T-cell (primary cell): ENCODE results near the gene GLUD1. TPM values are rescaled to one million over a fixed set of nuclear protein-coding genes. Genes with fewer than 3 reads are reported as not detected.
"Not testable (repeated sequence)": the region's sequence is repeated elsewhere in the genome, so short reads cannot be mapped to it uniquely, and the experiment has no call there.

ENCODE experiments used
- ATAC-seq, 4 experiments: fragments of 200-7000 bp in 3 of 4; fragments of 150-1000 bp in 1 of 4; cut with Tn5 transposase; replicated peaks in 1 of 4; 1 replicate in 3 of 4; 2 replicates in 1 of 4; pipeline ENCODE4 v1.10.0; 2021; ENCODE audit warnings: moderate library complexity in 3 of 4, mild to moderate bottlenecking in 2 of 4, moderate number of reproducible peaks in 1 of 4
- CTCF ChIA-PET, 2 donors: fragments of 300-600 bp; sonication (Branson Sonifier 250); formaldehyde crosslinking; loops; one replicate each; lab custom pipeline; 2022; ENCODE audit warnings: antibody characterized with exemption in 2 of 2; lab: Charles Lee
- POLR2A ChIA-PET, 2 donors: fragments of 300-600 bp; sonication (Branson Sonifier 250); formaldehyde crosslinking; loops; one replicate each; lab custom pipeline; 2022; ENCODE audit warnings: antibody characterized with exemption in 2 of 2; lab: Charles Lee
- DNase-seq, 35 experiments: peaks; one replicate each; pipeline versions ENCODE4 v3.0.0 to v3.0.0-alpha.2; 2013 to 2023
- H3K27ac ChIP-seq: one replicate; pipeline ENCODE4 v1.5.1; 2013; ENCODE audit warnings: low read length
- H3K27me3 ChIP-seq, 2 experiments: replicated peaks in 1 of 2; 1 replicate in 1 of 2; 2 replicates in 1 of 2; pipeline versions ENCODE4 v1.6.1 to v1.7.0; 2013; ENCODE audit warnings: low read length in 1 of 2, mixed read lengths in 1 of 2; ENCODE audit not compliant: control insufficient read depth in 2 of 2, insufficient read depth in 2 of 2; ENCODE audit errors: extremely low read depth in 1 of 2
- H3K36me3 ChIP-seq, 2 donors: 1 replicate in 1 of 2; 2 replicates in 1 of 2; pipeline versions ENCODE4 v1.6.1 to v1.7.0; 2013; ENCODE audit warnings: low read length in 1 of 2; ENCODE audit not compliant: control insufficient read depth in 2 of 2, insufficient read depth in 1 of 2; ENCODE audit errors: extremely low read depth in 1 of 2
- H3K4me1 ChIP-seq, 2 experiments: 1 replicate in 1 of 2; 2 replicates in 1 of 2; pipeline versions ENCODE4 v1.6.1 to v1.7.0; 2013; ENCODE audit warnings: low read length in 2 of 2, mixed read lengths in 1 of 2; ENCODE audit not compliant: insufficient read depth in 2 of 2, control insufficient read depth in 1 of 2; ENCODE audit errors: extremely low read depth in 1 of 2
- H3K4me3 ChIP-seq, 2 donors: 1 replicate in 1 of 2; 2 replicates in 1 of 2; pipeline versions ENCODE4 v1.5.1 to v1.7.0; 2013; ENCODE audit warnings: mild to moderate bottlenecking in 2 of 2, low read length in 1 of 2, moderate library complexity in 1 of 2; ENCODE audit not compliant: control insufficient read depth in 1 of 2; ENCODE audit errors: extremely low read depth in 1 of 2
- H3K9me3 ChIP-seq: 2 replicates; pipeline ENCODE4 v1.7.0; 2013
- H3K27ac Mint-ChIP-seq, 2 donors: one replicate each; pipeline ENCODE4 v1.8.0; 2020 to 2021; ENCODE audit warnings: mild to moderate bottlenecking in 2 of 2, mixed read lengths in 2 of 2
- H3K27me3 Mint-ChIP-seq, 2 donors: one replicate each; pipeline ENCODE4 v1.8.0; 2021 to 2022; ENCODE audit warnings: mixed read lengths in 2 of 2
- H3K36me3 Mint-ChIP-seq: one replicate; pipeline ENCODE4 v1.8.0; 2021; ENCODE audit warnings: mixed read lengths
- H3K4me1 Mint-ChIP-seq, 3 donors: one replicate each; pipeline ENCODE4 v1.8.0; 2020 to 2022; ENCODE audit warnings: mixed read lengths in 3 of 3, mild to moderate bottlenecking in 1 of 3
- H3K4me3 Mint-ChIP-seq, 3 donors: one replicate each; pipeline ENCODE4 v1.8.0; 2020 to 2022; ENCODE audit warnings: mild to moderate bottlenecking in 3 of 3, mixed read lengths in 3 of 3, moderate library complexity in 3 of 3
- H3K9me3 Mint-ChIP-seq, 3 donors: one replicate each; pipeline ENCODE4 v1.8.0; 2020 to 2022; ENCODE audit warnings: mixed read lengths in 3 of 3
- WGBS: methylation state at CpG from one replicate; pipeline ENCODE4 v1.1.5; 2013; ENCODE audit warnings: missing lambda C conversion rate; ENCODE audit not compliant: insufficient coverage; 5-methylcytosine and 5-hydroxymethylcytosine counted together
- total RNA-seq, 35 experiments: library from RNA in 6 of 35; stranded (reverse) in 6 of 35; fragments of 120-200 nt in 1 of 35; gene quantifications; one replicate each; pipeline versions ENCODE4 v1.2.1 to v1.2.4 and lab custom pipeline; 2013 to 2026

Gene GLUD1
- total RNA-seq, 5 donors from 2014 or later (not counting 1 experiment from before 2014, with no cell fraction given) = 71.0 to 89.2 (median 82.9) TPM

DNA sequence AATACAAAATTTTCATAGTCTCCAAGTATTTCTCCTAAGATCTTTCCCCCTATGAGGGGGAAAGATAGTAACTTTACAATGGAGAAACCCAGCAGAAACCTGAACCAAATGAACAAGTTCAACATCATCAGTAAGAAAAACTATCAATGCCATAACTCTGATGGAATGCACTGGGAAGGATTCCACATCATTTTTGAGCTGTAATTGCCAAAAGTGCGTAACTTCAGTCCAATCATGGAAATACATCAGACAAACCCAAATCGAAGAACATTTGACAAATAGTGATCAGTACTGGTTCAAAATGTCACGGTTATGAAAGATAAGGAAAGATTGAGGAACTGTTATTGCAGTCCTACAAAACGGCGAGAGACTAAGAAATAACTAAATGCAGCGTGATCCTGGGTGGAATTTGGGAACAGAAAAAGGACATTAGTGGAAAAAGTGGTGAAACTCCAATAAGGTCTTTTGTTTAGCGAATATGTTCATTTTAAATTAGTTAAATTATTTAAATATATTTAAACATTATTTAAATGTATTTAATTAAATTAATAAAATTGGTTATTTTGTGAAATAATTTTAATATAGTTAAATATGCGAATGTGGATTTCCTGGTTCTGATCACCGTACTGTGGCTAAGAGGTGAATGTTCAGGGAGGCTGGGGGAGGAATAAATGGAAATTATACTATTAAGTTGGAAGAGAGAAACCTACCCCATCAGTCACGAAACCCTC, 79.5 kb downstream of the GLUD1 start:
- H3K9me3 ChIP-seq, H3K27ac ChIP-seq, H3K36me3 ChIP-seq, CTCF ChIA-PET, POLR2A ChIA-PET, H3K9me3 Mint-ChIP-seq, H3K27me3 ChIP-seq, H3K36me3 Mint-ChIP-seq, H3K4me3 ChIP-seq, DNase-seq, H3K4me1 Mint-ChIP-seq, H3K27me3 Mint-ChIP-seq, H3K4me3 Mint-ChIP-seq, ATAC-seq, H3K4me1 ChIP-seq, H3K27ac Mint-ChIP-seq: not testable (repeated sequence)
- no CpG with 5 or more reads among the region's 10 CpGs for WGBS

DNA sequence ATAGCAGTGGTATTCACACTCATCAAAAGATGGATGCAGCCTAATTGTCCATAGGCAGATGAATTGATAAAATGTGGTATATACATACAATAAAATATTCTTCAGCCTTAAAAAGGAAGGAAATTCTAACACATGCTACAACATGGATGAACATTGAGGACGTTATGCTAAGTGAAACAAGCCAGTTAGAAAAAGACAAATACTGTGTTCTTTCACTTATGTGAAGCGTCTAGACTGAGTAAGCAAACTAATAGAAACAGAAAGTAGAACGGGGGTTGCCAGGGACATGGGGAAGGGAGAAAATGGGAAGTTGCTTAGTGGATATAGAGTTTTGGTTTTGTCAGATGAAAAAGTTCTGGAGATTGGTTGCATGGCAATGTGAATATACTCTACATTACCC, 81.1 kb downstream of the GLUD1 start:
- H3K4me1 Mint-ChIP-seq, H3K4me1 ChIP-seq, H3K9me3 Mint-ChIP-seq, POLR2A ChIA-PET, H3K27me3 ChIP-seq, DNase-seq, ATAC-seq, H3K36me3 ChIP-seq, H3K36me3 Mint-ChIP-seq, H3K27ac Mint-ChIP-seq, H3K4me3 ChIP-seq, H3K9me3 ChIP-seq, H3K27ac ChIP-seq, H3K27me3 Mint-ChIP-seq, CTCF ChIA-PET, H3K4me3 Mint-ChIP-seq: not testable (repeated sequence)
- no CpG with 5 or more reads among the region's 3 CpGs for WGBS

DNA sequence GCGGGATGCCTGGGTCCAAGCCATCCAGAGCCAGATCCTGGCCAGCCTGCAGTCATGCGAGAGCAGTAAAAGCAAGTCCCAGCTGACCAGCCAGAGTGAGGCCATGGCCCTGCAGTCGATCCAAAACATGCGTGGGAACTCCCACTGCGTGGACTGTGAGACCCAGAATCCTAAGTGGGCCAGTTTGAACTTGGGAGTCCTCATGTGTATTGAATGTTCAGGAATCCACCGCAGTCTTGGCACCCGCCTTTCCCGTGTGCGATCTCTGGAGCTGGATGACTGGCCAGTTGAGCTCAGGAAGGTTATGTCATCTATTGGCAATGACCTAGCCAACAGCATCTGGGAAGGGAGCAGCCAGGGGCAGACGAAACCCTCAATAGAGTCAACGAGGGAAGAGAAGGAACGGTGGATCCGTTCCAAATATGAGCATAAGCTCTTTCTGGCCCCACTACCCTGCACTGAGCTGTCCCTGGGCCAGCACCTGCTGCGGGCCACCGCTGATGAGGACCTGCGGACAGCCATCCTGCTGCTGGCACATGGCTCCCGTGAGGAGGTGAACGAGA, 85.4 kb downstream of the GLUD1 start:
- H3K4me1 Mint-ChIP-seq, H3K4me3 Mint-ChIP-seq, H3K36me3 ChIP-seq, H3K27me3 Mint-ChIP-seq, DNase-seq, H3K9me3 ChIP-seq, CTCF ChIA-PET, ATAC-seq, H3K9me3 Mint-ChIP-seq, POLR2A ChIA-PET, H3K27ac Mint-ChIP-seq, H3K4me3 ChIP-seq, H3K27ac ChIP-seq, H3K27me3 ChIP-seq, H3K4me1 ChIP-seq, H3K36me3 Mint-ChIP-seq: not testable (repeated sequence)
- 84% methylated on average over 5 of the region's 18 CpGs for WGBS

DNA sequence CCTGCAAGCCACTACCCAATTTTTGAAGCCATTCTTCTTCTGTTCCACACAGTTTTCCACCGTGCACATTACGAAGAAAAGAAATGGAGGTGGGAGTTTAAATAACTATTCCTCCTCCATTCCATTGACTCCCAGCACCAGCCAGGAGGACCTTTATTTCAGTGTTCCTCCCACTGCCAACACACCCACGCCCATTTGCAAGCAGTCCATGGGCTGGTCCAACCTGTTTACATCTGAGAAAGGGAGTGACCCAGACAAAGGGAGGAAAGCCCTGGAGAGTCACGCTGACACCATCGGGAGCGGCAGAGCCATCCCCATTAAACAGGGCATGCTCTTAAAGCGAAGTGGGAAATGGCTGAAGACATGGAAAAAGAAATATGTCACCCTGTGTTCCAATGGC, 86.3 kb downstream of the GLUD1 start:
- not testable (repeated sequence) for ATAC-seq, H3K27me3 ChIP-seq, H3K36me3 Mint-ChIP-seq

DNA sequence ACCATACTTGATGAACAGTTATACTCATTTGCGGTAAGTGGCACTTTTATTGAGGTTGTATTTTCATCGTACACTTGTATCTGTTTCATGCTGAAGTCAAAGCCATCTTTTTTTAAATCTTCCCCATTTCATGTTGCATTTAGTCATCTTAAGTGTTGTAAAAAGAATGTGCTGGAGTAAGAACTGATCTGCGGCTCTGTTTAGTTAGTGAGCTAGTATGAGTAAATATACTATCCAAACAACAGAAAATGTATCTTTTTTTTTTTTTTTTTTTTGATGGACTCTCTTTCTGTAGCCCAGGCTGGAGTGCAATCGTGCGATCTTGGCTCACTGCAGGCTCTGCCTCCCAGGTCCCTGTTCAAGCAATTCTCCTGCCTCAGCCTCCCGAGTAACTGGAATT, 87.0 kb downstream of the GLUD1 start:
- H3K27ac ChIP-seq, DNase-seq, CTCF ChIA-PET, POLR2A ChIA-PET, H3K4me3 Mint-ChIP-seq, ATAC-seq, H3K36me3 ChIP-seq, H3K4me1 Mint-ChIP-seq, H3K27me3 ChIP-seq, H3K4me3 ChIP-seq, H3K36me3 Mint-ChIP-seq, H3K27ac Mint-ChIP-seq, H3K9me3 ChIP-seq, H3K9me3 Mint-ChIP-seq, H3K27me3 Mint-ChIP-seq, H3K4me1 ChIP-seq: not testable (repeated sequence)
- WGBS = no CpG with 5 or more reads among the region's 6 CpGs

More for the DNA sequence above, 86.3 kb downstream of the GLUD1 start:
- POLR2A ChIA-PET, H3K27ac Mint-ChIP-seq, H3K9me3 ChIP-seq, CTCF ChIA-PET, H3K27me3 Mint-ChIP-seq, DNase-seq, H3K36me3 ChIP-seq, H3K9me3 Mint-ChIP-seq, H3K4me1 ChIP-seq, H3K4me3 ChIP-seq, H3K27ac ChIP-seq, H3K4me1 Mint-ChIP-seq, H3K4me3 Mint-ChIP-seq: not testable (repeated sequence)
- 43% methylated on average over 1 of the region's 7 CpGs for WGBS

DNA sequence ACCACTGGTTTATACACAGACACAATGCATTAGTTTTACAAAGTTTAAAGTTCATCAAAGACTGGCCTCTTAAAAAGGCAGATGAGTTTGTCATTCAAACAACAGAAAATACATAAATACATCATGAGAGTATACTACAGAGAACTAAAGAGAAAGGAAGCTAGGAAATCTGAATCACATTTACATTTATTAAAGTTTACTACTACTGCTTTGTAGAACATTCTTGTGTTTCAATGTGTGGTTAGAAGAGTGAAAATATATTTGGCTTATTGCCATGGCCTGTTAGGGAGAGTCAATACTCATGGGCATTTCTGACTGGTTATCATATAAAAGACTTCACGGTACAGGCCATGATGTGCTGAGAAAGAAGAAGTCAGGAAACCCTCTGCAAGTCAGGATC, 87.5 kb downstream of the GLUD1 start:
- CTCF ChIA-PET = interaction anchor here in 1 of 2 donors (0.6 kb wide), 1 partner anchor 74 kb away, joined by 3 read pairs; no protein-coding TSS in a partner anchor
- H3K27me3 Mint-ChIP-seq = not testable (repeated sequence)

More for the DNA sequence above, 87.5 kb downstream of the GLUD1 start:
- H3K36me3 ChIP-seq, H3K4me3 Mint-ChIP-seq, H3K27ac ChIP-seq, H3K4me3 ChIP-seq, H3K9me3 Mint-ChIP-seq, H3K4me1 Mint-ChIP-seq, DNase-seq, H3K9me3 ChIP-seq, ATAC-seq, H3K27me3 ChIP-seq, POLR2A ChIA-PET, H3K4me1 ChIP-seq, H3K27ac Mint-ChIP-seq, H3K36me3 Mint-ChIP-seq: not testable (repeated sequence)
- WGBS = no CpG with 5 or more reads among the region's 1 CpG
